Activated naive CD8-positive, alpha-beta T cell (primary cell): ENCODE data around the gene ANKRD30BL.
"Not testable (repeated sequence)": the region's sequence is repeated elsewhere in the genome, so short reads cannot be mapped to it uniquely, and the experiment has no call there.

Source experiments
- H3K27ac Mint-ChIP-seq: one replicate; pipeline ENCODE4 v1.8.0; 2021; ENCODE audit warnings: mixed read lengths
- H3K27me3 Mint-ChIP-seq: one replicate; pipeline ENCODE4 v1.8.0; 2021; ENCODE audit warnings: mixed read lengths
- H3K36me3 Mint-ChIP-seq: one replicate; pipeline ENCODE4 v1.8.0; 2021; ENCODE audit warnings: mixed read lengths
- H3K4me1 Mint-ChIP-seq: one replicate; pipeline ENCODE4 v1.8.0; 2021; ENCODE audit warnings: low read depth, mixed read lengths
- H3K4me3 Mint-ChIP-seq: one replicate; pipeline ENCODE4 v1.8.0; 2021; ENCODE audit warnings: mild to moderate bottlenecking, mixed read lengths
- H3K9me3 Mint-ChIP-seq: one replicate; pipeline ENCODE4 v1.8.0; 2021; ENCODE audit warnings: low read depth, mixed read lengths

ANKRD30BL gene, protein sequence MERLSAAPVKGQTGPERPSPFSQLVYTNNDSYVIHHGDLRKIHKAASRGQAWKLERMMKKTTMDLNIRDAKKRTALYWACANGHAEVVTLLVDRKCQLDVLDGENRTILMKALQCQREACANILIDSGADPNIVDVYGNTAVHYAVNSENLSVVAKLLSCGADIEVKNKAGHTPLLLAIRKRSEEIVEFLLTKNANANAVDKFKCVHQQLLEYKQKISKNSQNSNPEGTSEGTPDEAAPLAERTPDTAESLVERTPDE

DNA sequence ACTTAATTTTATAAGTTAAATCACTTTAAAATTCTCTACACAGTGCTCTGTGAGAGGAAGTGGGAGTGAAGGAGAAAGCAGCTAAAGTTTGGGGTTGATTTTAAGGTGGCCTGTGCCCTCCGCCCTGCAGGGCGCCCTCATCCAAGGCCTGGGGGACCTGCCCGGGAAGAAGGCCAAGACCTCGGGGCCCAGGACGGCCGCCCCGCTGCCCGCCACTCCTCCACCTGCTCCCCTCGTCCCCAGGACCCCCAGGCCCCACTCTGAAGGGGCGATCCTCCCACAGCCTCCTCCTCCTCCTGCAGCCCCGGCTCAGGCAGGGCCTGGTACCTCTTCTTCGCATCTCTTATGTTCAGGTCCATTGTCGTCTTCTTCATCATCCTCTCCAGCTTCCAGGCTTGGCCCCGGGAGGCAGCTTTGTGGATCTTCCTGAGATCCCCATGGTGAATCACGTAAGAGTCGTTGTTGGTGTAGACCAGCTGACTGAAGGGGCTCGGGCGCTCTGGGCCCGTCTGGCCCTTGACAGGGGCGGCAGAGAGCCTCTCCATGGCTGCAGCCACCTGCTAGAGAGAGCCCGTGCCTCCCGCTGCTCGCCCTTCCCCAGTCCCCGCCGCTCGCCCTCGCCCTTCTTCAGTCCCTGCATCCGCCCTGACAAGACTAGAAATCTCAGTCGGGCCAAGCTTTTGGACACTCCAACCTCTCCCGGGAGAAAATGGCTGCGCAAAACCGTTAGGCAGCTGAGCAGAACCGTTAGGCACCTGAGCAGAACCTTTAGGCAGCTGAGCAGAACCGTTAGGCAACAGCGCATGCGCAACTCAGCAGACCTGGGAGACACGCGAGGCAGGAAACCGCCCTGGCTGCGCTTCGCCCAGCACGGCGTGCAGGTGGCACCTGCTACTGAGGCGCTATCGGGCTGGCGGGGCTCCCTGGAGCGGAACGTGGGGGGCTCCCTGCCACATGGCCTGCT, at the start of gene ANKRD30BL:
ANKRD30BL (minus strand) TSS at position 792 of the 964 bp plus-strand sequence; CDS start at position 545, 247 bp downstream.
- H3K27me3 Mint-ChIP-seq, H3K4me1 Mint-ChIP-seq, H3K4me3 Mint-ChIP-seq, H3K27ac Mint-ChIP-seq, H3K36me3 Mint-ChIP-seq, H3K9me3 Mint-ChIP-seq: not testable (repeated sequence)

DNA sequence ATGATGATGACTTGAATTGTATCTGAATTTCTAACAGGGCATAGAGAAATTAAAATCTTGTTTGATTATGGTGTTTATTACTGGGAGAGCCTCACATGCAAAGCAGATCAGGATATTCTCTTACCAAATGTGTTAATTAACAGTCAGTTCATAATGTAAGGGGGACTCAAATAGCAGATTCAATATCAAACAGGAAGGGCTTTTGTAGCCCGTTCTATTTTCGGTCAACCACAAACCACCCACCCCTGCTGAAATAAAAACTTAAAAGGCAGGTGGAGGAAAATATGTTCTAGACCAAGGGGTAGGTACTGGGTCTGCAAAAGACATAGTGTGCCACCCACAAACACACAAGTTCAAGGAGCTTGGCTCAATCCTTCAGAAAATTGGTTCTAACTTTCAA, 41.1 kb upstream of the ANKRD30BL start:
- not testable (repeated sequence) for H3K27ac Mint-ChIP-seq, H3K4me3 Mint-ChIP-seq, H3K36me3 Mint-ChIP-seq, H3K27me3 Mint-ChIP-seq, H3K4me1 Mint-ChIP-seq, H3K9me3 Mint-ChIP-seq

DNA sequence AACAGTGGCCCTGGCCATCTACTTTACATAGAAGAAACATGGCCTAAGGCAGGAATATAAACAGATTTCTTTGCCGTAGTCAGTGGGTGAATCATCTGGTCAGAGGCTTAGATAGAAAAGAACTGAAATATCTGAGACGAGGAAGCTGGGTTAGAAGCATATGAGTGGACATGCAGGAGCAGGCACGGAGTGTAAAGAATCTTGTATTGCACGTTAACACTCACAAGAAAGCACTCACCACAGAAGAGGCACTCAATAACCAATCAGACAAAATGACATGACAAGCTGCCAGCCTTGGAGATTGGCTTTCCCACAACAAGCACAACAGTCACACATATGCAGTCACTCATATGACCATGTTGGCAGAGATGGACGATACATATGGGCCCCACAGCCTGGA, 31.1 kb upstream of the ANKRD30BL start:
- H3K4me3 Mint-ChIP-seq, H3K27ac Mint-ChIP-seq, H3K4me1 Mint-ChIP-seq, H3K36me3 Mint-ChIP-seq, H3K27me3 Mint-ChIP-seq, H3K9me3 Mint-ChIP-seq: not testable (repeated sequence)

DNA sequence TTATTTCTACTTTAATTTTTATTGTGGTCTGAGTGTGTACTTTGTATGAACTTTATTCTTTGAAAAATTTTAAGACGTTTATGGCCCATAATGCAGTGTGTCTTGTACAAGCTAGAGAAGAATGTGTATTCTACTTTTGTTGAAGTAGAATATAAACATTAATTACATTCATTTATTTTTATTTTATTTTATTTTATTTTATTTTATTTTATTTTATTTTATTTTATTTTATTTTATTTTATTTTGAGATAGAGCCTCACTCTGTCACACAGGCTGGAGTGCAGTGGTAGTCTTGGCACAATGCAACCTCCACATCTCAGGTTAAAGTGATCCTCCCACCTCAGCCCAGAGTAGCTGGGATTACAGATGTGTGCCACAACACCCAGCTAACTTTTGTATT, 5.3 kb upstream of the ANKRD30BL start:
- H3K4me1 Mint-ChIP-seq, H3K27ac Mint-ChIP-seq, H3K9me3 Mint-ChIP-seq, H3K27me3 Mint-ChIP-seq, H3K36me3 Mint-ChIP-seq, H3K4me3 Mint-ChIP-seq: not testable (repeated sequence)

DNA sequence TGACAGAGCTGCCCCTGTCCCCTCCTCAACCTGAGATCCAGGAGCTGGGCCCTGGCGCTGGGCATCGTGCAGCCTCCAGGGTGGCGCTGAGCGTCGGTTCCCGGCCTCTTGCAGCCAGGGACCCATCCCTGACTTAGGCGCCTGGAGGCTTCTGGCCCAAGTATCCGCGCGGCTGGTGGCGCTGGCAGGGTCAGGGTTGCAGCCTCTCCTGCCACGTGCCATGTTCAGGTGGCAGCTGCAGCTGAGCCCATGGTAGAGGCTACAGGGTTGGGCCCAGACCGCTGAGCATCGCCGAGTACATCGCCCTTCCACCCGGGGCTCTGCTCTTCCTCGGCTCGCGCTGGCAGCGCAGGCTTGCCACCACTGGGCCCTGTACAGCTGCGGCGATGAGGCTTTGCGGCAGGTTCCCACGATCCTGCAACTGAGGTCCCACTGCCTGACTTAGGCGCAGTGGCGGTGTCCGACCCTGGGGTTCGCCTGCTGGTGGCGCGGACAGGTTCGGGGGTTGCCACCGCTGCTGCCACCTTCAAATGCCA, 441 bp upstream of the ANKRD30BL start:
- H3K9me3 Mint-ChIP-seq, H3K27me3 Mint-ChIP-seq, H3K27ac Mint-ChIP-seq, H3K36me3 Mint-ChIP-seq, H3K4me3 Mint-ChIP-seq, H3K4me1 Mint-ChIP-seq: not testable (repeated sequence)

DNA sequence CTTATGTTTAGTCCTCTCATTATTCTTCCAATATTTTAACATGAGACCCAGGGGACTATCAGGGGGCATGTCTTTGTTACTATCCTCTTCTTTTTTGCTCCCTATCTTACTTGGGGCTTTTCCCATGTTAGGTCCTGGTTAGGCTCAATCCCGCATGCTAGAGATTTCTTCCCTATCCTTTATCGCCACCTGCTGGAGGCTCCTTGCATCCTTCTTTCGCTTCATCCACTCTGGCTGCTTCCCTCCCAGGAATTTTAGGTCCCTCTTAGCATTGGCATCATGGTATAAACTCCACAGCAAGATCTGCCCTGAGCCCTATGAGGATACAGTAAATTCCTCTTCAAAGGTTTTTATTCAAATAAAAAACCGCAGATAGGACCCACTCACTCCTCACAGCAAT, 15.0 kb downstream of the ANKRD30BL start:
- not testable (repeated sequence) for H3K9me3 Mint-ChIP-seq, H3K27ac Mint-ChIP-seq, H3K4me3 Mint-ChIP-seq, H3K36me3 Mint-ChIP-seq, H3K4me1 Mint-ChIP-seq, H3K27me3 Mint-ChIP-seq
